Endodermal cell (in vitro differentiated cells): ENCODE data around the gene RHBDL3. TPM values are rescaled to one million over a fixed set of nuclear protein-coding genes. Genes with fewer than 3 reads are reported as not detected.

ENCODE experiments used
- DNase-seq: peaks from one replicate; pipeline ENCODE4 v3.0.0-alpha.2; 2017
- H3K27ac ChIP-seq: 2 replicates; pipeline ENCODE4 v1.5.1; 2013; ENCODE audit warnings: mild to moderate bottlenecking, low read depth, low read length, moderate library complexity
- H3K27me3 ChIP-seq: 2 replicates; pipeline ENCODE4 v1.6.1; 2013; ENCODE audit warnings: mild to moderate bottlenecking, low read length, moderate library complexity; ENCODE audit not compliant: insufficient read depth, control insufficient read depth, poor library complexity, severe bottlenecking
- H3K36me3 ChIP-seq: 2 replicates; pipeline ENCODE4 v1.7.0; 2013; ENCODE audit warnings: mild to moderate bottlenecking, low read length, moderate library complexity; ENCODE audit not compliant: control insufficient read depth, insufficient read depth
- H3K4me1 ChIP-seq: one replicate; pipeline ENCODE4 v1.7.0; 2013; ENCODE audit warnings: low read length; ENCODE audit not compliant: control insufficient read depth, insufficient read depth
- H3K4me3 ChIP-seq: 2 replicates; pipeline ENCODE4 v1.5.1; 2013; ENCODE audit warnings: mild to moderate bottlenecking, low read length, moderate library complexity
- H3K9ac ChIP-seq: 2 replicates; pipeline ENCODE4 v1.6.1; 2013; ENCODE audit warnings: mild to moderate bottlenecking, low read length, moderate library complexity; ENCODE audit not compliant: poor library complexity, severe bottlenecking; ENCODE audit errors: extremely low read depth
- H3K9me3 ChIP-seq: 2 replicates; pipeline ENCODE4 v1.6.1; 2013; ENCODE audit warnings: mild to moderate bottlenecking, low read length, moderate library complexity; ENCODE audit not compliant: control insufficient read depth
- H3K27ac Mint-ChIP-seq: 2 replicates; pipeline ENCODE4 v1.8.0; 2020; ENCODE audit warnings: mixed read lengths
- H3K27me3 Mint-ChIP-seq: 2 replicates; pipeline ENCODE4 v1.8.0; 2021; ENCODE audit warnings: mild to moderate bottlenecking, mixed read lengths; ENCODE audit not compliant: insufficient read depth
- H3K36me3 Mint-ChIP-seq: 2 replicates; pipeline ENCODE4 v1.8.0; 2020; ENCODE audit warnings: low read depth, mixed read lengths
- H3K4me1 Mint-ChIP-seq: 2 replicates; pipeline ENCODE4 v1.8.0; 2020; ENCODE audit warnings: mixed read lengths
- H3K4me3 Mint-ChIP-seq: 2 replicates; pipeline ENCODE4 v1.8.0; 2020; ENCODE audit warnings: mild to moderate bottlenecking, moderate library complexity, mixed read lengths
- H3K9me3 Mint-ChIP-seq: 2 replicates; pipeline ENCODE4 v1.8.0; 2020; ENCODE audit warnings: mild to moderate bottlenecking, mixed read lengths
- WGBS, 2 experiments: methylation state at CpG; one replicate each; pipeline versions ENCODE4 v1.1.5 to v1.1.7; 2013; ENCODE audit warnings: missing lambda C conversion rate in 2 of 2, mixed read lengths in 1 of 2; ENCODE audit not compliant: insufficient coverage in 1 of 2, insufficient read length in 1 of 2; 5-methylcytosine and 5-hydroxymethylcytosine counted together
- total RNA-seq, 2 donors: library from RNA; stranded (reverse); fragmentation: NEBNext Ultra II Directional in 1 of 2; extraction: Animal tissue kit (Norgen Biotek cat#: 25700) in 1 of 2; gene quantifications; 2 replicates in 1 of 2; 3 replicates in 1 of 2; pipeline ENCODE4 v1.2.1, GENCODE V29; 2021
- TF ChIP-seq, protein P1 (sequence below): fragments of 200-600 bp; sonication (generic); conservative IDR thresholded peaks from 2 replicates; pipeline ENCODE4 v1.5.0; 2021; ENCODE audit warnings: antibody characterized with exemption, mild to moderate bottlenecking

The RHBDL3 gene
- total RNA-seq, 2 donors from 2014 or later: 0.35 to 1.4 TPM

DNA sequence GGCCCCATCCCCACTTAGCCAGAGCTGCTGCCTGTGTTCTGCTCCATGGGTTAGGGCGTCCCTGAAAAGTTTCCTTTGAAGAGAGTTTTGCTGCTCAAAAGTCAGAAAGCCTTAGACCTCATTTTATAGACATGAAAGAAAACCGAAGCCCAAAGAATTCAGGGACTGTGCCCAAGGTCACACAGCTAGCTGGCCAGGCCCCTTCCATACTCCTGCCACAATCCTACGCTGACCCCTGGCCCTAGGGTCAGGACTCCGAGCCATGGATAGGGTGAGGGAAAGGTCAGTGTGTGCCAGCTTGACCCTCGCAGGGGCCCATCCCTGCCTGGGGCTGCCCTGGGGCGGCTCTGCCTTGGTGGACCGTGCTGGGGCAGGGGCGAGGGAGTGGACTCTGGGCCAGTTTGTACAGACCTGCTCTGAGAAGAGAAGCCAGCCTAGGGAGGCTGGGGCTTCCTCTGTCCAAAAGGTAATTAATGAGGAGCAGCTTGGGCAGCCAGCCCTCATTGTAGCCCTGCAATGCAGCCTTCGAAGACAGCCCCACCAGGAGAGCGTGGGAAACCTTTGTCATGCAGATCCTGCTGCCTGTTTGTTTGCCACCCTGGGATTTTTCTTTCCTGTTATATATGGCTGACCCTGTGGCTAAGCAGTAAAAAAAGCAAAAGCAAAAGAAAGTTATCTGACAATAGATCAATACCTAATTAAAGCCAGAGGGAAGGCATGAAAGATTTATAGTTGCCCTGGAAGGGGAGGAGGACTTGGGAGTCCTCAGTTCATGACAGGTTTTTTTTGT is 37.4 kb downstream of the RHBDL3 start:
- Histone ChIP-seq H3K36me3 (no peaks in the 10 kb centered on the region), H3K27ac (peak overlapping the region; percentile 97), H3K9ac (no peak overlapping the region), H3K9me3 (no peaks in the 10 kb centered on the region), H3K4me3 (no peak overlapping the region), H3K4me1 (peaks cover 5% of the 10 kb centered on the region), H3K27me3 (no peaks in the 10 kb centered on the region)
- H3K4me1 Mint-ChIP-seq: peaks cover 37% of the 10 kb centered on the region
- H3K27me3 Mint-ChIP-seq: no peaks in the 10 kb centered on the region
- H3K27ac Mint-ChIP-seq: peak overlapping the region; percentile 77
- no peaks in the 10 kb centered on the region for H3K9me3 Mint-ChIP-seq
- DNase-seq: peak; percentile 95
- no peaks in the 10 kb centered on the region for H3K36me3 Mint-ChIP-seq
- TF ChIP-seq, protein P1, sequence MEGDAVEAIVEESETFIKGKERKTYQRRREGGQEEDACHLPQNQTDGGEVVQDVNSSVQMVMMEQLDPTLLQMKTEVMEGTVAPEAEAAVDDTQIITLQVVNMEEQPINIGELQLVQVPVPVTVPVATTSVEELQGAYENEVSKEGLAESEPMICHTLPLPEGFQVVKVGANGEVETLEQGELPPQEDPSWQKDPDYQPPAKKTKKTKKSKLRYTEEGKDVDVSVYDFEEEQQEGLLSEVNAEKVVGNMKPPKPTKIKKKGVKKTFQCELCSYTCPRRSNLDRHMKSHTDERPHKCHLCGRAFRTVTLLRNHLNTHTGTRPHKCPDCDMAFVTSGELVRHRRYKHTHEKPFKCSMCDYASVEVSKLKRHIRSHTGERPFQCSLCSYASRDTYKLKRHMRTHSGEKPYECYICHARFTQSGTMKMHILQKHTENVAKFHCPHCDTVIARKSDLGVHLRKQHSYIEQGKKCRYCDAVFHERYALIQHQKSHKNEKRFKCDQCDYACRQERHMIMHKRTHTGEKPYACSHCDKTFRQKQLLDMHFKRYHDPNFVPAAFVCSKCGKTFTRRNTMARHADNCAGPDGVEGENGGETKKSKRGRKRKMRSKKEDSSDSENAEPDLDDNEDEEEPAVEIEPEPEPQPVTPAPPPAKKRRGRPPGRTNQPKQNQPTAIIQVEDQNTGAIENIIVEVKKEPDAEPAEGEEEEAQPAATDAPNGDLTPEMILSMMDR: no peak
- H3K4me3 Mint-ChIP-seq: no peak overlapping the region
- WGBS, 2 experiments: 38 to 59% methylated on average over 6 to 10 of the region's 10 CpGs

DNA sequence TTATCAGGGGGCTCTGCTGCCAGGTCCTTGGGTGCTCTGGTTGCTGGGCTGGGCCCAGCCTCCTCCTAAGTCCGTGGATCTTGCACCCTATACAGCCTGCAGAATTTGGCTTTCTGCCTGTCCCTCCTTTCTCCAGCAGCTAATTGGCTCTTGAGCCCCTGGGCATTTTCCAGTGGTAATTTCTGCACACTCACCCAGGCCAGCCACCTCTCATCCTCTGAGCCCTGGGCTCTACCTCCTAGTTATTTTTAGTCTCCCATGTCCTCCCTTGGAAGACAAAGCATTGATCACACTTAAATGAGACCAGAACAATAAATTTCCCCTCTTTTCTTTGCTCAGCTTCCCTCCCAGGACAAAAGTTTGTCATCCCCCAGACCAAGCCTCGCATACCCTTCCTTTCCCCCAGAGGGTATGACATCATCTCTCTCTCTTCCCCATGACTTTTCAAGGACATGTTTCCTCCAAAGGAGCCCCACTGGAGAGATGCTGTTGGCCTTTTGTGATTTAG is 38.2 kb downstream of the RHBDL3 start:
- Mint-ChIP-seq H3K36me3 (no peaks in the 10 kb centered on the region), H3K27me3 (no peaks in the 10 kb centered on the region), H3K27ac (peak overlapping the region; percentile 77), H3K4me3 (no peak overlapping the region), H3K9me3 (no peaks in the 10 kb centered on the region), H3K4me1 (peaks cover 30% of the 10 kb centered on the region)
- WGBS, 2 experiments: 29 to 59% methylated on average over 1 to 2 of the region's 2 CpGs
- no peak overlapping the region for H3K4me3 ChIP-seq
- no peaks in the 10 kb centered on the region for H3K9me3 ChIP-seq
- no peak overlapping the region for H3K9ac ChIP-seq
- H3K27ac ChIP-seq: peak overlapping the region; percentile 97
- H3K27me3 ChIP-seq: no peaks in the 10 kb centered on the region
- TF ChIP-seq, protein P1: no peak
- DNase-seq: no peak
- H3K4me1 ChIP-seq: peaks cover under 1% of the 10 kb centered on the region
- no peaks in the 10 kb centered on the region for H3K36me3 ChIP-seq

DNA sequence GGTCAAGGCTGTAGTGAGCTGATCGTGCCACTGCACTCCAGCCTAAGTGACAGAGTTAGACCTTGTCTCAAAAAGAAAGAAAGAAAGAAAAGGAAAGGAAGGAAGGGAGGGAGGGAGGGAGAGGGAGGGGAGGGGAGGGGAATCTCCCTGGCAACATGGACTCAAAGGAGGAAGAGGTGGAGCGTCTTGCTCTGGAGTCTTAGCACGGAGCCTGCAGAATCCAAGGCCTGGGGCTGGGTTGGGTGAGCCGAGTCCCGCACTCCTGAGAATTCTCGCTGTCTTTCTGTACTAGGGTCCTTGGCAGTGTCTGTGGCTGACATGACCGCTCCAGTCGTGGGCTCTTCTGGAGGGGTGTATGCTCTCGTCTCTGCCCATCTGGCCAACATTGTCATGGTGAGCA is 39.4 kb downstream of the RHBDL3 start:
- no peaks in the 10 kb centered on the region for H3K4me1 ChIP-seq
- peak; percentile 65 for DNase-seq
- no peak overlapping the region for H3K4me3 Mint-ChIP-seq
- no peak overlapping the region for H3K9ac ChIP-seq
- H3K27me3 Mint-ChIP-seq: no peaks in the 10 kb centered on the region
- no peaks in the 10 kb centered on the region for H3K36me3 ChIP-seq
- peaks cover 25% of the 10 kb centered on the region for H3K4me1 Mint-ChIP-seq
- H3K27ac Mint-ChIP-seq: peak overlapping the region; percentile 61
- H3K27ac ChIP-seq: peak overlapping the region; percentile 32
- H3K27me3 ChIP-seq: no peaks in the 10 kb centered on the region
- WGBS, 2 experiments: 79 to 87% methylated on average over 6 to 9 of the region's 9 CpGs
- no peaks in the 10 kb centered on the region for H3K9me3 ChIP-seq
- H3K36me3 Mint-ChIP-seq: no peaks in the 10 kb centered on the region
- H3K4me3 ChIP-seq: no peak overlapping the region
- no peaks in the 10 kb centered on the region for H3K9me3 Mint-ChIP-seq
- TF ChIP-seq, protein P1: no peak
